Measurements from ENCODE around the gene DUSP15. TPM values are rescaled to one million over a fixed set of nuclear protein-coding genes. Genes with fewer than 3 reads are reported as not detected.

DUSP15 gene
- total and polyA plus RNA-seq, 4 donors: 7.8 to 31.0 (median 20.4) TPM

- H3K9me3 ChIP-seq (ENCODE audit: control insufficient read depth, insufficient read depth, low read length): no peaks in the 10 kb centered on the region
- no peaks in the 10 kb centered on the region for H3K27me3 ChIP-seq (ENCODE audit: control insufficient read depth, insufficient read depth, low read length)
- DNase-seq (ENCODE audit: low read depth in 4 of 6, low spot score in 6 of 6): no peak
- no peak overlapping the region for H3K4me3 ChIP-seq (ENCODE audit: low read depth, low read length)
- no peaks in the 10 kb centered on the region for H3K36me3 ChIP-seq (ENCODE audit: control insufficient read depth, insufficient read depth, low read length)
- H3K4me1 ChIP-seq (ENCODE audit: control insufficient read depth, insufficient read depth, low read length): no peaks in the 10 kb centered on the region
- 95% methylated on average over 4 of the region's 9 CpGs for WGBS (ENCODE audit: insufficient coverage)
- H3K27ac ChIP-seq (ENCODE audit: low read depth, low read length): no peak overlapping the region
Observed at GRCh38 chr20:31896049-31896448, 25.7 kb upstream of the DUSP15 start.

DNA sequence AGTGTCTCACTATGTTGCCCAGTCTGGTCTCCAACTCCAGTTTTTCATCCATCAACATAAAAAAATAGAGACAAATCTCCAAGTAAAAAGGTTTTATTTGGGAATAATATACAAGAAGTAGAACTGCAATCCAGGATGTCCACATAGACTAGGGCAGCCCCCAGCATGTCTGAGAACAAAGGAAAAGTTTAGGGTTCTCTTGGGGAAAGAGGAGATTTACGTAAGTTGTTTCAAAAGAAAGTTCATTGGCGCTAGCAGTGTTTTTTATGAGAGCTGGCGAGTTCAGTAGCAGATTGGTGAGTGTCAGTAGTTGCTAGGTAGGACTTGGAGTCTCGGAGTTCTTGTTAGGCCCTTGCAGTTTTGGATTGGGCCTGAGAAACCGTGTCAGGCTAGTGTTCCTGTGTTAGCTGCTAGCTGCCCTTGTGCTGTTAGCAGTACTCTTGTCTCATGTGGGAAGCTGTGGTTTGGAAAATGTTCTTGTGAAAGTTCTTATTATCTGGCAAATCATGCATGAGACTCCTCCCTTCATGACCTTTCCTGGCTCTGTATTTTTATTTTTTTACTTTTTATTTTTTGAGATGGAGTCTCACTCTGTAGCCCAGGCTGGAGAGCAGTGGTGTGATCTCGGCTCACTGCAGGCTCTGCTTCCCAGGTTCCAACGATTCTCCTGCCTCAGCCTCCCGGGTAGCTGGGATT, 24.8 kb upstream of the DUSP15 start:
- Histone ChIP-seq H3K9me3 (ENCODE audit: control insufficient read depth, insufficient read depth, low read length) (no peaks in the 10 kb centered on the region), H3K27me3 (ENCODE audit: control insufficient read depth, insufficient read depth, low read length) (no peaks in the 10 kb centered on the region), H3K27ac (ENCODE audit: low read depth, low read length) (no peak overlapping the region), H3K4me1 (ENCODE audit: control insufficient read depth, insufficient read depth, low read length) (no peaks in the 10 kb centered on the region), H3K36me3 (ENCODE audit: control insufficient read depth, insufficient read depth, low read length) (no peaks in the 10 kb centered on the region), H3K4me3 (ENCODE audit: low read depth, low read length) (no peak overlapping the region)
- peak in 1 of 6 donors; percentile 63 for DNase-seq (ENCODE audit: low read depth in 4 of 6, low spot score in 6 of 6)
- WGBS (ENCODE audit: insufficient coverage): 55% methylated on average over 8 of the region's 8 CpGs

GRCh38 chr20:31890646-31891045, 20.3 kb upstream of the DUSP15 start:
- no peak for DNase-seq (ENCODE audit: low read depth in 4 of 6, low spot score in 6 of 6)
- WGBS (ENCODE audit: insufficient coverage): 73% methylated on average over 5 of the region's 8 CpGs
- no peaks in the 10 kb centered on the region for H3K9me3 ChIP-seq (ENCODE audit: control insufficient read depth, insufficient read depth, low read length)

DNA sequence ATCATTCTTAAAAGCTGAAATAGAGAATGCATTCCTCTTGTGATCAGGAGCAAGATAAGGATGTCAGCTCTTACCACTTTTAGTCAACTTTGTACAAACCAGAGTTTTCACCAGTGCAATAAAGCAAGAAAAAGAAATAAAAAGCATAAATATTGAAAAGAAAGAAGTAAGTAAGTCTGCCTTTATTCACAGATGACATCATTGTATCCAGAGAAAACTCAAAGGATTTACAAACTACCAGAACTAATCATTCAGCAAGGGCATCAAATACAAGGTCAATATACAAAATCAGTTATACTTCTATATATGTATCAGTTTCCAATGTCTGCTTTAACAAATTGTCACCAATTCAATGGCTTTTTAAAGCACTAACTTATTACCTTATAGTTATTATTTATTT, 13.5 kb upstream of the DUSP15 start:
- no peak overlapping the region for H3K27ac ChIP-seq (ENCODE audit: low read depth, low read length)
- no peaks in the 10 kb centered on the region for H3K9me3 ChIP-seq (ENCODE audit: control insufficient read depth, insufficient read depth, low read length)
- no peak overlapping the region for H3K4me3 ChIP-seq (ENCODE audit: low read depth, low read length)
- peaks cover 10% of the 10 kb centered on the region for H3K4me1 ChIP-seq (ENCODE audit: control insufficient read depth, insufficient read depth, low read length)
- no peaks in the 10 kb centered on the region for H3K36me3 ChIP-seq (ENCODE audit: control insufficient read depth, insufficient read depth, low read length)
- no peak for DNase-seq (ENCODE audit: low read depth in 4 of 6, low spot score in 6 of 6)
- no peaks in the 10 kb centered on the region for H3K27me3 ChIP-seq (ENCODE audit: control insufficient read depth, insufficient read depth, low read length)

More at GRCh38 chr20:31890646-31891045, 20.3 kb upstream of the DUSP15 start:
- H3K27me3 ChIP-seq (ENCODE audit: control insufficient read depth, insufficient read depth, low read length): no peaks in the 10 kb centered on the region
- H3K36me3 ChIP-seq (ENCODE audit: control insufficient read depth, insufficient read depth, low read length): no peaks in the 10 kb centered on the region
- H3K4me3 ChIP-seq (ENCODE audit: low read depth, low read length): no peak overlapping the region
- no peak overlapping the region for H3K27ac ChIP-seq (ENCODE audit: low read depth, low read length)
- no peaks in the 10 kb centered on the region for H3K4me1 ChIP-seq (ENCODE audit: control insufficient read depth, insufficient read depth, low read length)

- Histone ChIP-seq H3K9me3 (ENCODE audit: control insufficient read depth, insufficient read depth, low read length) (no peaks in the 10 kb centered on the region), H3K27ac (ENCODE audit: low read depth, low read length) (no peak overlapping the region), H3K36me3 (ENCODE audit: control insufficient read depth, insufficient read depth, low read length) (no peaks in the 10 kb centered on the region), H3K27me3 (ENCODE audit: control insufficient read depth, insufficient read depth, low read length) (no peaks in the 10 kb centered on the region), H3K4me3 (ENCODE audit: low read depth, low read length) (no peak overlapping the region), H3K4me1 (ENCODE audit: control insufficient read depth, insufficient read depth, low read length) (peaks cover 10% of the 10 kb centered on the region)
- no peak for DNase-seq (ENCODE audit: low read depth in 4 of 6, low spot score in 6 of 6)
- 60% methylated on average over 2 of the region's 5 CpGs for WGBS (ENCODE audit: insufficient coverage)
Observed at GRCh38 chr20:31881945-31882344, 11.6 kb upstream of the DUSP15 start.

- H3K4me1 ChIP-seq (ENCODE audit: control insufficient read depth, insufficient read depth, low read length): peaks cover 10% of the 10 kb centered on the region
- H3K9me3 ChIP-seq (ENCODE audit: control insufficient read depth, insufficient read depth, low read length): no peaks in the 10 kb centered on the region
- 2% methylated on average over 38 of the region's 45 CpGs for WGBS (ENCODE audit: insufficient coverage)
- H3K27me3 ChIP-seq (ENCODE audit: control insufficient read depth, insufficient read depth, low read length): no peaks in the 10 kb centered on the region
- H3K36me3 ChIP-seq (ENCODE audit: control insufficient read depth, insufficient read depth, low read length): peaks cover 4% of the 10 kb centered on the region
- H3K4me3 ChIP-seq (ENCODE audit: low read depth, low read length): peak overlapping the region; percentile 66
- DNase-seq (ENCODE audit: low read depth in 4 of 6, low spot score in 6 of 6): peak; percentile 85 to 98 (median 91)
- H3K27ac ChIP-seq (ENCODE audit: low read depth, low read length): peak overlapping the region; percentile 79
Observed at GRCh38 chr20:31879143-31879987, 9.0 kb upstream of the DUSP15 start.

GRCh38 chr20:31877684-31878083, 7.4 kb upstream of the DUSP15 start:
- Histone ChIP-seq H3K9me3 (ENCODE audit: control insufficient read depth, insufficient read depth, low read length) (no peaks in the 10 kb centered on the region), H3K4me3 (ENCODE audit: low read depth, low read length) (no peak overlapping the region), H3K4me1 (ENCODE audit: control insufficient read depth, insufficient read depth, low read length) (peaks cover 10% of the 10 kb centered on the region), H3K27ac (ENCODE audit: low read depth, low read length) (no peak overlapping the region), H3K36me3 (ENCODE audit: control insufficient read depth, insufficient read depth, low read length) (peaks cover 4% of the 10 kb centered on the region), H3K27me3 (ENCODE audit: control insufficient read depth, insufficient read depth, low read length) (no peaks in the 10 kb centered on the region)
- no peak for DNase-seq (ENCODE audit: low read depth in 4 of 6, low spot score in 6 of 6)

- no peak overlapping the region for H3K4me3 ChIP-seq (ENCODE audit: low read depth, low read length)
- H3K27ac ChIP-seq (ENCODE audit: low read depth, low read length): no peak overlapping the region
- H3K9me3 ChIP-seq (ENCODE audit: control insufficient read depth, insufficient read depth, low read length): no peaks in the 10 kb centered on the region
- no CpG with 5 or more reads among the region's 2 CpGs for WGBS (ENCODE audit: insufficient coverage)
- H3K4me1 ChIP-seq (ENCODE audit: control insufficient read depth, insufficient read depth, low read length): peaks cover 17% of the 10 kb centered on the region
- no peaks in the 10 kb centered on the region for H3K27me3 ChIP-seq (ENCODE audit: control insufficient read depth, insufficient read depth, low read length)
- H3K36me3 ChIP-seq (ENCODE audit: control insufficient read depth, insufficient read depth, low read length): peaks cover 4% of the 10 kb centered on the region
- DNase-seq (ENCODE audit: low read depth in 4 of 6, low spot score in 6 of 6): no peak
Observed at GRCh38 chr20:31875671-31876070, 5.3 kb upstream of the DUSP15 start.

DNA sequence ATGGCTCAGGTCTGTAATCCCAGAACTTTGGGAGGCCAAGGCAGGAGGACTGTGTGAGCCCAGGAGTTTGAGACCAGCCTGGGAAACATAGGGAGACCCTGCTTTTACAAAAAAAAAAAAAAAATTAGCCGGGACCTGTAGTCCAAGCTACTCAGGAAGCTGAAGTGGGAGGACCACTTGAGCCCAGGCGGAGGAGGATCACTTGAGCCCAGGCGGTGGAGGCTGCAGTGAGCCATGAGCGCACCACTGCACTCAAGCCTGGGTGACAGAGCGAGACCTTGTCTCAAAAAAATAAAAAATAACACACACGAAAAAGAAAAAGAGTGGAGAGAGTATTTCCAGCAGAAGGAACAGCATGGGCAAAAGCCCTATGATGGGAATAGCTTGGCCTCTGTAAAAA, 2.1 kb upstream of the DUSP15 start:
- Histone ChIP-seq H3K4me1 (ENCODE audit: control insufficient read depth, insufficient read depth, low read length) (peaks cover 25% of the 10 kb centered on the region), H3K27me3 (ENCODE audit: control insufficient read depth, insufficient read depth, low read length) (no peaks in the 10 kb centered on the region), H3K27ac (ENCODE audit: low read depth, low read length) (no peak overlapping the region), H3K9me3 (ENCODE audit: control insufficient read depth, insufficient read depth, low read length) (no peaks in the 10 kb centered on the region), H3K36me3 (ENCODE audit: control insufficient read depth, insufficient read depth, low read length) (peaks cover 9% of the 10 kb centered on the region), H3K4me3 (ENCODE audit: low read depth, low read length) (no peak overlapping the region)
- WGBS (ENCODE audit: insufficient coverage): 100% methylated on average over 2 of the region's 6 CpGs
- no peak for DNase-seq (ENCODE audit: low read depth in 4 of 6, low spot score in 6 of 6)

GRCh38 chr20:31871618-31871954, 1.3 kb upstream of the DUSP15 start:
- Histone ChIP-seq H3K9me3 (ENCODE audit: control insufficient read depth, insufficient read depth, low read length) (no peaks in the 10 kb centered on the region), H3K4me1 (ENCODE audit: control insufficient read depth, insufficient read depth, low read length) (peaks cover 25% of the 10 kb centered on the region), H3K27ac (ENCODE audit: low read depth, low read length) (no peak overlapping the region), H3K4me3 (ENCODE audit: low read depth, low read length) (no peak overlapping the region), H3K36me3 (ENCODE audit: control insufficient read depth, insufficient read depth, low read length) (peaks cover 13% of the 10 kb centered on the region), H3K27me3 (ENCODE audit: control insufficient read depth, insufficient read depth, low read length) (no peaks in the 10 kb centered on the region)
- no peak for DNase-seq (ENCODE audit: low read depth in 4 of 6, low spot score in 6 of 6)
- no CpG with 5 or more reads among the region's 1 CpG for WGBS (ENCODE audit: insufficient coverage)
